ENCODE results near the gene UBE2S.

DNA sequence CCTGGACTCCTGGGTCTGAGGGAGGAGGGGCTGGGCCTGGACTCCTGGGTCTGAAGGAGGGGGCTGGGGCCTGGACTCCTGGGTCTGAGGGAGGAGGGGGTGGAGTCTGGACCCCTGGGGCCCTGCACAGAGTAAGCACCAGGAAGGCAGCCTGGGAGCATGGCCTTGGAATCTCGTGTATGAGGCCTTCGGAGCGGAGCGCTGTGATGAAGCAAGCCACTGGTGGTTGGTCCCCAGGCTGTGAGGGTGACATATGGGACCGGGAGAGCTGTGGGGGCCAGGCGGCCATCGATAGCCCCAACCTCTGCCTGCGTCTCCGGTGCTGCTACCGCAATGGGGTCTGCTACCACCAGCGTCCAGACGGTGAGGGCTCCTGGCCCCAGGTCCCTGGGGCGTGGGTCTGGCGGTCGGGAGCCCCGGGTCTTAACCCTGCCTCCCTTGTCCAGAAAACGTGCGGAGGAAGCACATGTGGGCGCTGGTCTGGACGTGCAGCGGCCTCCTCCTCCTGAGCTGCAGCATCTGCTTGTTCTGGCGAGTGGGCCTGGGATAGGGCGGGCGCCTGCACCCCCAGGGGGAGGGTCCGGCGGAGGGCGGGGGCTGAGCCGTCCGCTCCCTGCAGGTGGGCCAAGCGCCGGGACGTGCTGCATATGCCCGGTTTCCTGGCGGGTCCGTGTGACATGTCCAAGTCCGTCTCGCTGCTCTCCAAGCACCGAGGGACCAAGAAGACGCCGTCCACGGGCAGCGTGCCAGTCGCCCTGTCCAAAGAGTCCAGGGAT lies 30.0 kb downstream of the UBE2S start:
- TF ChIP-seq YY1 (IDR thresholded peaks at IDR 0.05; ENCODE audit: insufficient read depth, insufficient read length) = no peak
- TF ChIP-seq ZNF274 (IDR thresholded peaks at IDR 0.05; ENCODE audit: low read depth, low read length) = no peak
- TF ChIP-seq SUZ12 (IDR thresholded peaks at IDR 0.05; ENCODE audit: extremely low read depth, insufficient read depth, insufficient read length) = no peak

Measured in NT2/D1 (cell line).